HG03196 (cell line): ENCODE measurements around the gene SLC10A1.
"Not testable (repeated sequence)": the region's sequence is repeated elsewhere in the genome, so short reads cannot be mapped to it uniquely, and the experiment has no call there.

Experiments used
- ATAC-seq: cut with Tn5 transposase; IDR thresholded peaks from one replicate; pipeline ENCODE4 v1.9.1; 2021; ENCODE audit not compliant: unreplicated experiment

SLC10A1 gene

GRCh38 chr14:69772082-69773017 is 24.7 kb downstream of the SLC10A1 start:
- no peak for ATAC-seq

DNA sequence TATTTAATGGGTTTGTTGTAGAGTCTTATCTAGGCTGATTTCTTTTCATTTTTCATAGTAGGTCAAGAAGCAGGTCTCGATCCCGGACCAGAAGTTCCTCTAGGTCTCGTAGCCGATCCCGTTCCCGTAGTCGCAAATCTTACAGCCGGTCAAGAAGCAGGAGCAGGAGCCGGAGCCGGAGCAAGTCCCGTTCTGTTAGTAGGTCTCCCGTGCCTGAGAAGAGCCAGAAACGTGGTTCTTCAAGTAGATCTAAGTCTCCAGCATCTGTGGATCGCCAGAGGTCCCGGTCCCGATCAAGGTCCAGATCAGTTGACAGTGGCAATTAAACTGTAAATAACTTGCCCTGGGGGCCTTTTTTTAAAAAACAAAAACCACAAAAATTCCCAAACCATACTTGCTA is 25.9 kb downstream of the SLC10A1 start:
- ATAC-seq, result no peak

DNA sequence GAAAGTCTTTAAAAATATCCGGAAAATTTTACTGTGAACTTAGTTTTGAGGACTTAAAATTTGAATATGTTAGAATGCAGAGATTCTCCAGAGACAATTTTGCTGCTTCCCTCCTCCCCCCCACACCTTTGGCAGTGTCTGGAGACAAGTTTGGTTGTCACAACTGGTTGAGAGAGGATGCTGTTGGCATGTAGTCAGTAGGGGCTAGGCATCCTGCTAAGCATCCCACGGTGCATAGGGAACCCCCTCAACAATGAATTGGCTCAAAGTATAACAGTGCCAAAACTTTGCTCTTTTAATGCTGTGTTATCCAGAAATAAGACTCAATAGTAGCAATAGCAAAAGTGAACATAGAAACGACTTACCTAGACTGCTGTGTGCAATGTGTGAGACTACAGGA is 26.5 kb downstream of the SLC10A1 start:
- no peak for ATAC-seq

DNA sequence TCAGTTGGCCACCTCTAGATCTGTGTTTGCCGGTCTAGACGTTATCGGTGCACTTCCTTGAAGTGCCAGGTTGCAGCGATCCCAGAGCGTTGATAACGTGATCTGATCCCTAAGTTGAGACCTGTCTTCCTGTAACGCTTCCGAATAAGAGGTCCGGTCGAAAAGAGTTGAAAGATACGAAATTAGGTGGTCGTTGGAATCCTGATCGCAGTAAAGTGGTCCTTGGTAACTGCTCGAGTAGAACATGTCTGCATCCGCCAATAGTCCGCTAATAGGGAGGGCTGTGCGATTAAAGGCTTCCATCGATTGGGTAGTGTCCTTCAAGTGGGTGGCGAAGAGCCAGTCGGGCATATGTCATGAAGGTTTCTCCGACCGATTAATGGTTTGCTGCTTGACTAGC is 27.4 kb downstream of the SLC10A1 start:
- no peak for ATAC-seq

DNA sequence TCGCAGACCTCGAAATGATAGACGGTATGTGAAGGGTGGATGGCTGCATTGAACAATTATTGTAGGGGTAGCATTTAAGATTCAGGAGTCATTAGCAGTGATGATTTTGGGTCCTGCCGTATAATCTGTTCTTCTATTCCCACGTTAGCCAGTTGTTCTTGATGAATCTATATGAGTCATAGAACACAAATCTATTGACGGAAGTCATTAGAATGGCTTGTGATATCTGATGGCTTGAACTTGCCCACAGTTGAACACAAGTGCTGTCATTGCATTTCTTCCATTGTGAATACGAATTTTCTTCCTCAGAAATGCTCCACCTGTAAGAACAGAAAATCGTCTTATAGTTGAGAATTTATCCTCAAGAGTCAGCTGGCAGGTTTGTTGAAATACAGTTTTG is 28.2 kb downstream of the SLC10A1 start:
- no peak for ATAC-seq

- ATAC-seq, result peak; percentile 65
Observed at GRCh38 chr14:69767369-69767999, 29.6 kb downstream of the SLC10A1 start.

- ATAC-seq, result peak; percentile 86
Observed at GRCh38 chr14:69766984-69767368, 30.1 kb downstream of the SLC10A1 start, which contains the start of gene SRSF5. TSS of gene SRSF5 (plus strand) at chr14:69767142. CDS start at chr14:69768157, 1,015 bp downstream.

- ATAC-seq, result no peak
Observed at GRCh38 chr14:69763761-69764510, 33.1 kb downstream of the SLC10A1 start.

DNA sequence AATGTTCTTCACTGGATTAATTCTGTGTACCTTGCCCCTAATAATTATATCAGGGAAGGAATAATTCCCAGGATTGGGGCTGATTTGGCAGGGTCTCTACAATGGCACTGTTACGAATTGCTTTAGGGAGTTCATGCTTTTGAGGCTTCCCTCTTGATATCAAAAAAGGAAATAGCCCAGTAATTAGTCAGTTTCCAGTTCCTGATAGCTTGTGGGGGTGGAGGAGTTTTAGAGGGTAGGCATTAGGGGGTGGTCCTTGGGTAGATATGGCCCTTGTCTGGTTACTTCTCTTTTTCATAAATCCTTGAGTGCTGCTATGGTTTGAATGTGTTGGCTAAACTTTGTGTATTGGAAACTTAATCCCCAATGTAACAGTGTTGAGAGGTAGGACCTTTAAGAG is 36.2 kb downstream of the SLC10A1 start:
- no peak for ATAC-seq

GRCh38 chr14:69756298-69756697 is 40.7 kb downstream of the SLC10A1 start:
- no peak for ATAC-seq

GRCh38 chr14:69755784-69756183 is 41.3 kb downstream of the SLC10A1 start:
- no peak for ATAC-seq

GRCh38 chr14:69755296-69755695 is 41.7 kb downstream of the SLC10A1 start:
- no peak for ATAC-seq

DNA sequence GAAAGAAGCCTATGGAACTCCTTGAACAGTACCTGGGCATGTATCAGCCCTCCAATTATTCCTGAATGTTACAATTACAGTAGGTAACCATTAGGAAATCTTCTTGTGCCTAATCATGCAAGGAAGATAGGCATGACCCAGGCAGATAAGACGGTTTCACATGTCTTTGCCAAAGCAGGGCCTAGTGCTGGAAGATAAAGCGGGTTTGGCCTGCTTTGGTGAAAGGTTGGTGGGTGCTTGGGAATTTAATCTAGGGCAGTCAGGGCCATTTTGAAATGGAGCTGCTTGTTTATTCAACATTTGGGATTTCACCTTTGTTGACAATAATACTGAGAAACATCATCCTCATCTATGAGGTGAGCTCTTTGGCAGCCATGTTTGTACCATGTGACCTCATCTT is 42.6 kb downstream of the SLC10A1 start:
- ATAC-seq, result no peak

DNA sequence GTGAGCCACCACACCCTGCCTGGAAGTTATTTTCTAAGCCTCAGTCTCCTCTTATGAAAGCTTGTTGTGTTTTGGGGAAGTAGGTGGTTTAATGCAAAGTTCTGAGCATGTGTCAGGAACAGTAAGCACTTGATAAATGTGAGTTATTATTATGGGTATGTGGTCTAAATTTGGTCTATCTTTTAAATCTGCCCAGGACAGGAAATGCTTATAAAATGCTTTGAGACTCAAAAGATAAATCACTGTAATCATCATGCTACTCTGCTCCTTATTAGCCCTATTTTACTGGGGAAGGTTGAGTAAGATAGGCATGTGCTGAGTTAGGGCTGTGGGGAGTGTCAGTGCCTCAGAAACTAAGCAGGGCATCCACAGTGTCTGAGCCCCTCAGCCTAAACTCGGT is 43.2 kb downstream of the SLC10A1 start:
- ATAC-seq, result no peak

DNA sequence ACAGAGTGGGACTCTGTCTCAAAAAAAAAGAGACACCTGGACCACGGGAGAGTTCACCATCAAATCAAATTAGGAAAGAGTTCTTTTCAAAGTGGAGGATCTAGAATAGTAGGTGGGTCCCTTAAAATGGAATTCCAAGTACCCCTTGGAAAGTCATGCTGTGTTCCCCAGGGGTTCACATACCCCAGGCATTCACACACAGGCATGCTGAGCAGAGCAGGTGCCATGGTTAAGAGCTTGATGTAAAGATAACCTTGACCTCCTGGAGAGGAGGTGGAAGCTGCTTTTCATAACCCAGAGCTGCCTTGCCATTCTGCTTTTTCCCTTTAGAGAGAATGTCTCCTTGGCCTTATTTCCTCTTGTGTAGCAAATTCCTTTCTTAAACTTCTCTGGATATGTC is 44.3 kb downstream of the SLC10A1 start:
- no peak for ATAC-seq

DNA sequence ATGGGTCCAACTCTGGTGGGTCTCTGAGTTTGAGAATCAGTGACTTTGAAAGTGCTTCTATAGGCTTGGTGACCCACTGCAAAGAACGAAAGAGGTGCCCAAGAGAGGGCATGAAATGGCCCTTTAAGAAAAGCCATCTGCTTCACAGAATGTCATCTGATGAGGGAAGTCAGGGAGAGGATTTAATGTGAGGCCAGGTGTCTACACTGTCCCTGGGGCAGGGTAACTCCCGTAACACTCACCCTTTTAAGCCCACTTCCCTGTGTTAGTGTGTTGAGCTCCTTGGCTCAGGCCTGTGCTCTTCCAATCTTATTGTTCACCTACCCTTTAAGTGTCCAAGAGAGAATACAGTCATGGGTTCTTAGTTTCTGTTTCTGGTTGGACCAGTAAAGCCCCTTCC is 46.5 kb downstream of the SLC10A1 start:
- no peak for ATAC-seq

- no peak for ATAC-seq
Observed at GRCh38 chr14:69749956-69750355, 47.1 kb downstream of the SLC10A1 start.

DNA sequence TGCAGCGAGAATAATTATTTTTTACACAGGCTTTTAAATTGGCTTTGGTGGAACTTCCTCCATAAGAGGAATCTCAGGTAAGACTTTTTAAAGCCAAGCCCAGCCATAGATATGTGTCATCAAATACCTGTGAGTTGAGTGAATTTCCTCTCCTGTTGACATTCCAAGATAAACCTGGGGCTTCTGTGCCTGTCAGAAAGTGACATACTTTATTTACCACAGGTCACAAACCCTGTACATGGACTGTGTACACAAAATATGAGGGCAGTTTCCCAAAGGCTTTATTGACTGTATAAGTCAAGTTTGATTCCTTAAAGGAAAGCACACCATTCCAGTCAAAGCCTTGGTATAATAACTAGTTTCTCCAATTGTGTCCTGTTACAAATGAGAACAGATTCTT is 56.0 kb downstream of the SLC10A1 start:
- no peak for ATAC-seq

DNA sequence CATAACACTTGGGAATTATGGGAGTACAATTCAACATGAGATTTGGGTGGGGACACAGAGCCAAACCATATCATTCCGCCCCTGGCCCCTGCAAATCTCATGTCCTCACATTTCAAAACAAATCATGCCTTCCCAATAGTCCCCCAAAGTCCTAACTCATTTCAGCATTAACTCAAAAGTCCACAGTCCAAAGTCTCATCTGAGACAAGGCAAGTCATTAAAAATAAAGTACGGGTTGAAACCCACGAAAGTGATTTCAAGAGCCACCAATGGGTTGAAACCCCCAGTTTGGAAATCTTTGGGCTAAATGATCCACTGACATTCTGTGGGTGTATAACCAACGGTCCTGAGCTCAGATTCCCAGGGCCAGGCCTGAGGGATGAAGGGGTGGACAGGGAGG is 60.6 kb downstream of the SLC10A1 start:
- not testable (repeated sequence) for ATAC-seq

- ATAC-seq, result not testable (repeated sequence)
Observed at GRCh38 chr14:69731919-69732598, 65.0 kb downstream of the SLC10A1 start.

GRCh38 chr14:69727860-69728259 is 69.2 kb downstream of the SLC10A1 start:
- no peak for ATAC-seq
